AG08396 (cell line): Measurements from ENCODE around the gene ATF7IP2.
"Not testable (repeated sequence)": the region's sequence is repeated elsewhere in the genome, so short reads cannot be mapped to it uniquely, and the experiment has no call there.

ENCODE experiments used
- DNase-seq: peaks from one replicate; pipeline ENCODE4 v3.0.0; 2012; ENCODE audit warnings: low spot score, mixed read lengths

ATF7IP2 gene

GRCh38 chr16:10385725-10386516 lies at the start of gene ATF7IP2:
Gene ATF7IP2 (plus strand): TSS chr16:10386061. CDS start chr16:10430621, 44,560 bp downstream.
- peak; percentile 65 for DNase-seq

DNA sequence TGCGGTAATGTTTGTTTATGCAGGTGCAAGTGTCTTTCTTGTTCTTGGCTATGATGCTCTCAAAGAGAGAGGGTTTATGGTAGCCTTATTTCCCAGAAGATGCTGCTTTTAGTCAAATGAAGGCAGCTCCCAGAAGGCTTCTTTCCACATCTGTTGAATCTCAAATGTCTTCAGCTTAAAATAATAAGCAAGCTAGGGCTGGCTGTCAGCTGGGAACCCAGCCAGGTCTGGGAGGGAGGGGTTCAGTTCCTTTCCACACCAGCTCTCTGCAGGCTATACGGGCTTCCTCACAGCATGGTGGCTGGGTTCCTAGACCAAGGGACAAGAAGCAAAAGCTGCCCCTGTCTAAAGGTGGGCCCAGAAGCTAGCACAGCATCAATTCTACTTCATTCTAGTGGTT lies 47.4 kb upstream of the ATF7IP2 start:
- no peak for DNase-seq

DNA sequence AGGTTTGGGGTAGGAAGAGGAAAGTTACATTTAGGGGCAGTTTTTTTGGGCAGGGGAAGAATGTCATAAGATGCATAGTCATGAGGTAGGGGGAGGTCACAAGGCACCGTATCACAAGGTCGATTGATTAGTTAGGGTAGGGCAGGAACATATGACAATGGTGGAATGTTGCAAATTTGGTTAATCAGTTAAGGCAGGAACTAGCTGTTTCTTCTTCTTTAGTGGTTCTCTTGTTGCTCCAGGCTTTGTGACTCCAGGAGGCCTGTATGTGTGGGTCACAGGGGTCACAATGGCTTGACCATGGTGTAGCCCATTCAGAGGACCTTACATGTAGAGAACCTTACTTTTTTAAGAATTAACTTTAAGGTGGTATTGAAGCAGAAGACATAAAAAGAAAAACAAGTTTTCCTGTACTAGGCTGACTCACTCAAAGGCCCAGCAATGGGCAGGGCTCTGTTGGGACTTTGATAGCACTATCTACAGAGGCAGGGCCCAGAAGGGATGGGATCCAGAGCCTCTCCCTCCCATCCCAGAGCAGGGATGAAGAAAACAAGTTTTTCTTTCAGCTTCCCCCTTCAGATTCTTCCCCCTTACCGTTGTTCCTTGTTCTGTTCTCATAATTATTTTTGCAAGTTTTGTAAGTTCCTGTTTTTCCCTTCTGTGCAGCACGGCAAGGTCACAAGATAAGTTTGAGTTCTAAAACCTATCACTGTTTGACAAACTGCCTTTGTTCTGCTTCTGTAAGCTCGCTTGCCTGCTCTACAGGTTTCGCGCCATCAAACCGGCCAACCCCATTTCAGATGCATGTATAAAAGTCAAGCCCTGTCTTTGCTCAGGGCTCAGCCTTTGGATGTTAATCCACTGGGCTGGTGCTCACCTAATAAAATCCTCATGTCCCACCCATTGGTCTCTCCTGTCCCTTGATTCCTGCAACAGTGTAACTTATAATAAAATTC lies 45.8 kb upstream of the ATF7IP2 start:
- DNase-seq = no peak

GRCh38 chr16:10343124-10343760 lies 42.6 kb upstream of the ATF7IP2 start:
- DNase-seq = no peak

GRCh38 chr16:10344699-10345098 lies 41.2 kb upstream of the ATF7IP2 start:
- not testable (repeated sequence) for DNase-seq

DNA sequence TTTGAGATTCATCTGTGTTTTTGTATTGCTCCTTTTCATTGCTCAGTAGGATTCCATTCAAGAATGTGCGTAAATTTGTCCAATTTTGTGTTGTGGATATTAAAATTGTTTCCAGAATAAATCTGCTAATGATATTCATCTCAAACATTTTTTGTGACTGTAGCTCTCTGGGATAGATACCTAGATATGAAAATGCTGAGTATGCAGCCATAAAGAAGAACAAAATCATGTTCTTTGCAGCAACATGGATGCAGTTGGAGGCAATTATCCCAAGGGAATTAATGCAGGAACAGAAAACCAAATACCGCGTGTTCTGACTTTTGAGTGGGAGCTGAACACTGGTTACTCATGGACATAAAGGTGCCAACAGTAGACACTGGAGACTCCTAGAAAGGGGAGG lies 40.2 kb upstream of the ATF7IP2 start:
- DNase-seq = no peak

- no peak for DNase-seq
These were observed 36.0 kb upstream of the ATF7IP2 start for GRCh38 chr16:10349851-10350250.

DNA sequence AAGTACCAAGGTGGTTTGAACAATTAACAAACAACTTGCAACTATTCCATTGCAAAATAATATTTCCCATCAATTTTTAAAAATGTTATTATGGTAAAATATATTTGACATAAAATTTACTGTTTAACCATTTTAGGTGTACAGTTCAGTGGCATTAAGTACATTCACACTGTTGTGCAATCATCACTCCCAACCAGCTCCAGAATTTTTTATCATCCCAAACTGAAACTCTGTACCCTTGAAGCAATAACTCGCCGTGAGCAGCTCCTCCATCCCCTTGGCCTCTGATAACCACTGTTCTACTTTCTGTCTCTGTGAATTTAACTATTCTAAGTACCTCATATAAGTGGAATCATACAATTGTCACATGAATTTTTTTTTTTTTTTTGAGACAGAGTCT lies 33.6 kb upstream of the ATF7IP2 start:
- no peak for DNase-seq

DNA sequence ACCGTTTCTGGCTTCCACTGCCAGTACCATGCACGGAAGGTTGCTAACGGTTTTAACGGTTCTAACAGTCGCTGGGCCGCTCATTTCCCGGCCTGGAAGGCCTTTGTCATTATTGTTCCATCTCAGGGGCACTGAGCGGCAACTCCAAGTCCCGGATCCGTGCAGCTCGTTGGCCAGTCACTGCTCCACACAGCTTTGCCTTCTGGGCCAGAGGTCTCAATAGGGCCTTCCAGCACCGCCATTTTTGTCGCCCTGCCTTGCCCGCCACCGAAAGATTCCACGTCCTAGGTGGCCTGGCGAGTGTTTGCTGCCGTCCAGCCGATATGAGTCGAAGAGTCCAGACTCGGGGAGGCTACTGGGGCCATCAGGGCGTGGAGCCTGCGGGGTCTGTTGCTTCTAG lies 30.3 kb upstream of the ATF7IP2 start:
- no peak for DNase-seq

DNA sequence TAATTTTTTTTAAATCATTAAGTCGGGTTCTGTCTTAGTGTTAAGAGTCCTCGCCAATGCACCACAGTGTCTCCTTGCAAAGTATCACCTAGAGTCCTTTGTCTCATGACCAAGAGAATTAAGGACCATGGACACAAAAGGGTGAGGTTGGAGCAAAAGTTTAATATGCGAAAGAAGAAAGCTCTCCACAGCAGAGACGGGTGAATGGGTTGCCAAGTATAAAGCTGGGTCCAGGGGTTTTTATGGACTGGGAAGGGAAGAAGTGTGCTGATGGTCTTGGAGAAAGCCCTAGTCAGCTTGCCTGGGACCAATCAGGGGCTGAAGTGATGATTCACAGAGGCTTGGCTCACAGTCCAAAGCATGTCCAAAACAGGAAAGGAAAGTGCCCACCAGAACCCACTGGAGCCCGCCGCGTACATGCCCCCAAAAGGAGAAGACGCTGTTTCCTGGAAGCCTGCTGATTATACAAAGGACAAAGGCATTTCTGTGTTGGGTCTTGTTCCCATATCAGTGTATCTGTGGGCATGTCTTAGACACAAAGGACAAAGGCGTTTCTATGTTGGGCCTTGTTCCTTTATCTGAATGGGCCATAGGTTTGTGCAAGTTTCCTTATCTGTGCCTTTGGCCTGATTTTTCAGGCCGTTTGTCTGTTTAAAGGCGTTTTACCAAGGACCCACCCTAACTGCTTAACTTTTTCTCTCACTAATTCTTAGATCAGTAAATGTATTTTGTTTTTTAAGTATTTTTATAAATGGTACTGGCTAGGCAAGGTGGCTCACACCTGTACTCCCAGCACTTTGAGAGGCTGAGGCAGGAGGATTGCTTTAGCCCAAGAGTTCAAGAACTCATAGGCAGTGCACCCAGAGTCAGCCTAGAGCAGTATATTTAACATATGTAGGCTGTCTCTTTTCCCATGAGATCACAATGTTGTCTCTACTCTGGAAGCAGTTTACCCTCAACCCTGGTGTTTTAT lies 28.7 kb upstream of the ATF7IP2 start:
- no peak for DNase-seq

DNA sequence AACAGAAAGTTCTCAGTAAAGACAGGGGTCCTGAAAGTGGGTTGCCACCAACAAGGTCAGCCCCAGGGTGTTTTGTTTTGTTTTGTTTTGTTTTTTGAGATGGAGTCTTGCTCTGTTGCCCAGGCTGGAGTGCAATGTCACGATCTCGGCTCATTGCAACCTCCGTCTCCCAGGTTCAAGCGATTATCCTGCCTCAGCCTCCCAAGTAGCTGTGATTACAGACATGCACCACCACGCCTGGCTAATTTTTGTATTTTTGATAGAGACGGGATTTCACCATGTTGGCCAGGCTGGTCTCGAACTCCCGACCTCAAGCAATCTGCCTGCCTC lies 24.1 kb upstream of the ATF7IP2 start:
- DNase-seq = not testable (repeated sequence)

DNA sequence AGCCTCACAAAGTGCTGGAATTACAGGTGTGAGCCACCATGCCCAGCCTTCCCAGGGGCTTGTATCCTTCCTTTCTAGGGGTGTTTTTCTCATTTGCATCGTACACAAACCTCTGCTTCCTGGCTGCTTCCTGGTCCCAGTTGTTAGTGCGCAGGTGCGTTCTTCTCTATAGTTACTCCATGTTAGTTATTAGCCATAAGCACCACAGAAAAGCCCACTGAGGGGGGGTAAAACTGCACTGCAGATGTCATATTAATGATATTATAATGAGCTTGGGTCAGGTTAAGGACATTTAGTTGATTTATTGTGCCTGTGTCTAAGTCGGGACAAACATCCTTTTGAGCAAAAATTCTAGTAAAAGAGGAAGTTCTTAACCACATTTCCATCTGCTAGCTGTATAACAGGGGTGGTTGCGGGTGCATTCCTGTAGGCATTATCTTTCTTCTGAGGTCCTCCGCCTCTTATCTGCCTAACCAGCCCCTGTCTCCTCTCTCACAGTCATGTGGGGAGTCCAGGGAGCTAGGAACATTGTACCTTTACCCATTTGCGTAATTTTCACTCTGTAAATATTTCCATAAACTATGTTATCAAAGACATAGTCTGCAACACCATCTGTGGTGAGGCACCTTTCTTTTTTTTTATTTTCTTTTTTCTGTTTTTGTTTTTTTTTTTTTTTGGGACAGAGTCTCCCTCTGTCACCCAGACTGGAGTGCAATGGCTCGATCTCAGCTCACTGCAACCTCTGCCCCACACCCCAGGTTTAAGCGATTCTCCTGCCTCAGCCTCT lies 23.6 kb upstream of the ATF7IP2 start:
- no peak for DNase-seq

DNA sequence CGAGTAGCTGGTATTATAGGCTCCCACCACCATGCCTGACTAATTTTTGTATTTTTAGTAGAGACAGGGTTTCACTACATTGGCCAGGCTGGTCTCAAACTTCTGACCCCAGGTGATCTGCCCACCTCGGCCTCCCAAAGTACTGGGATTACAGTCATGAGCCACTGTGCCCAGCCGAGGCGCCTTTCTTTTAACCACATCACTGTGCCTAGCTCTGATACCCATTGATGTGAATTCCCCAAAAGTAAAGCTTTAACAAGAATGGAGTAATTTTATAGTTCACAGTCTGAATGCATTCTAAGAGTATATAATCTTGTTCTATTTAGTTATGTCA lies 23.0 kb upstream of the ATF7IP2 start:
- DNase-seq = not testable (repeated sequence)

DNA sequence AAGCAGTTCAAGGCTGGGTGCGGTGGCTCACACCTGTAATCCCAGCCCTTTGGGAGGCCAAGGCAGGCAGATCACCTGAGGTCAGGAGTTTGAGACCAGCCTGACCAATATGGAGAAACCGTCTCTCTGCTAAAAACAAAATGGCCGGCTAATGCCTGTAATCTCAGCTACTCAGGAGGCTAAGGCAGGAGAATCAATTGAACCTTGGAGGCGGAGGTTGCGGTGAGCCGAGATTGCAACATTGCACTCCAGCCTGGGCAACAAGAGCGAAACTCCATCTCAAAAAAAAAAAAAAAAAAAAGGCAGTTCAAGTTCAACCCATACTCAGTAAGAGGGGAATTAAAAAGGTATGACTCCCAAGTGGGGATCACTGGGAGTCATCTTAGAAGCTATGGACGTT lies 19.2 kb upstream of the ATF7IP2 start:
- not testable (repeated sequence) for DNase-seq

DNA sequence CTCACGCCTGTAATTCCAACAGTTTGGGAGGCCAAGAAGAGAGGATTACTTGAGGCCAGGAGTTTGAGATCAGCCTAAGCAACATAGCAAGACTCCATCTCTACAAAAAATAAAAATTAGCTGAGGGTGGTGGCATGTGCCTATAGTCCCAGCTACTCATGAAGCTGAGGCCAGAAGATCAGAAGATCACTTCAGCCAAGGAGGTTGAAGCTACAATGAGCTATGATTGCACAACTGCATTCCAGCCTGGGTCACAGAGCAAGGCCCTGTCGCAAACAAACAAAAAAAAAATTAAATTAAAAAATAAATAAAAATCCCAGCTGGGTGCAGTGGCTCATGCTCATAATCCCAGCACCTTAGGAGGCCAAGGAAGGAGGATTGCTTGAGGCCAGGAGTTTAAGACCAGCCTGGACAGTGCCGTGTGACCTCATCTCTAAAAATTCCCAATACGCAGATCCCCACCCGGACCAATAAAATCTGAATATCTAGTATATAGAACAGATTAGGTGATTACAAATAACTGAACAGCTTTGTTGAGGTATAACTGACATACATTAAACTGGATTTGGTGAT lies 18.2 kb upstream of the ATF7IP2 start:
- no peak for DNase-seq

DNA sequence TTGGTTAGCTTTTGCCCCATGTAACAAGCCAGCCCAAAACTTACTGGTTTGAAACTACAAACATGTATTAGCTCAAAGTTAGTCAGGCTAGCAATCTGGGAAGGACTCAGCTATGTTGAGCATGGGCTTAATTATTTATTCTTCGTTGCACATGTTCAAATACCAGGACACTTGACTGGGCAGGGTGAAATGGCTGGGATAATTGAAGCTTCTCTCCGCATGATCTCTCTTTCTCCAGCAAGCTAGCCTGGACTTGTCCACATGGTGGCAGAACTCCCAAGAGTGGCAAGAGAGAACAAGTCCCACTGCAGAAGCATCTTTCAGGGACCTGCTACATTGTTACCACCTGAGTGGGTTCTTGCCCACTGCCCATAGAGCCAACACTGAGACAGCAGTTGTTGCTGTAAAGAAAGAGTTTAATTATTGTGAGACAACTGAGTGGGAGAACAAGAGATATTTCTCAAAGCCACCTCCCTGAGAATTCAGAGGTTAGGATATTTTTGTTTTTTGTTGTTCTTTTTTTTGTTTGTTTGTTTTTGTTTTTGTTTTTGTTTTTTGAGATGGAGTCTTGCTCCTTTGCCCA lies 16.8 kb upstream of the ATF7IP2 start:
- no peak for DNase-seq

- no peak for DNase-seq
These were observed 15.7 kb upstream of the ATF7IP2 start for GRCh38 chr16:10370096-10370726.

GRCh38 chr16:10371592-10371991 lies 14.3 kb upstream of the ATF7IP2 start:
- no peak for DNase-seq

GRCh38 chr16:10373556-10373955 lies 12.3 kb upstream of the ATF7IP2 start:
- DNase-seq = no peak

DNA sequence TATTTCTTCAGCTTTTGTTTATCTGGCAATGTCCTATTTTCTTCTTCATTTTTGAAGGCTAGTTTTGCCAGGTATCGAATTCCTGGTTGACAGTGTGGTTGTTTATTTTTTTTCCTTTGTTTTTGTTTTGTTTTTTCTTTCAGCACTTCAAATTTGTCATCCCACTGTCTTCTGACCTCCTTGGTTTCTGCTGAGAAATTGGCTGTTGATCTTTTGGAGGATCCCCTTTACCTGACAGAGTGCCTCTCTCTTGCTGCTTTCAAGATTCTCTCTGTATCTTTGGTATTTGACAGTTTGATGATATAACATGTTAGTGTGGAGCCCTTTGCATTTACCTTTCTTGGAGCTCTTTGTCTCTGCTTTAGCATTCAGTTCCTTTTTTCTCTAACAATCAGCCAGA lies 9.6 kb upstream of the ATF7IP2 start:
- no peak for DNase-seq
